NCI-H2196 (cell line): ENCODE results near the gene SLC29A1.
"Not testable (repeated sequence)": the region's sequence is repeated elsewhere in the genome, so short reads cannot be mapped to it uniquely, and the experiment has no call there.

Experiments used
- DNase-seq: peaks from one replicate; lab custom pipeline; 2025; ENCODE audit not compliant: unreplicated experiment; lab: John Stamatoyannopoulos, UW

The SLC29A1 gene

DNA sequence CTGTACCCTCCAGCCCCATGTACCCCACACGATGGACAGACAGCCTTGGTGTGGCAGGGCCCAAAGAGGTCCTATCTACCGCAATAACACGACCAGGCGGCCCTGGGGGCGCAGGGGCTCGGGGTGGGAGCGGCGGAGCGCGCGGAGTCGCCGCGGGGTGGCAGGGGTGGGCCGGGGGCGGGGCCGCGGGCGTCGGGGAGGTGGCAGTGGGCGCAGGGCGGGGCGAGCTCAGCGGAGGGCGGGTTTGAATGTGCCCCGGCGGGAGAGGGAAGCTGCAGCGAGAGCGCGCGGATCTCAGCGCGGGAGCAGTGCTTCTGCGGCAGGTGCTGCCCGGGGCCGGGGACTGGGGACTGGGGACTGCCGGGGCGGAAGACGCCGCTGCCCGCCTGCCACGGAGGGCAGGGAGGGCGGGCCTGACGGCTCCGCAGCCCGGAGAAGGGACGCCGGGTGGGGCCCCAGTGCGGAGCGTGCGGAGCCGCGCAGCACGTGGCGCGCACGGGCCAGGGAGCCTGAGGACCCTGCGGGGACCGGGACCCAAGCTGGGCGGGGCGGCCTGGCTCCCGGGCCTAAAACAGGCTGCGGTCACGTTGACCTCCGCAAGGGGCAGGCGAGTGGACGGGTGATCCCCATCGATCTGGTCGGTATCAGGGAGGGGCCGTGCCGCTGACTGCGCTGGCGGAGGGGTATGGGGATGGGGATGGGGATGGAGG is at the start of gene SLC29A1:
SLC29A1 (plus strand) TSS at position 277 of the 710 bp plus-strand sequence. CDS start 3,719 bp downstream, outside the sequence.
- DNase-seq = peak; percentile 71

DNA sequence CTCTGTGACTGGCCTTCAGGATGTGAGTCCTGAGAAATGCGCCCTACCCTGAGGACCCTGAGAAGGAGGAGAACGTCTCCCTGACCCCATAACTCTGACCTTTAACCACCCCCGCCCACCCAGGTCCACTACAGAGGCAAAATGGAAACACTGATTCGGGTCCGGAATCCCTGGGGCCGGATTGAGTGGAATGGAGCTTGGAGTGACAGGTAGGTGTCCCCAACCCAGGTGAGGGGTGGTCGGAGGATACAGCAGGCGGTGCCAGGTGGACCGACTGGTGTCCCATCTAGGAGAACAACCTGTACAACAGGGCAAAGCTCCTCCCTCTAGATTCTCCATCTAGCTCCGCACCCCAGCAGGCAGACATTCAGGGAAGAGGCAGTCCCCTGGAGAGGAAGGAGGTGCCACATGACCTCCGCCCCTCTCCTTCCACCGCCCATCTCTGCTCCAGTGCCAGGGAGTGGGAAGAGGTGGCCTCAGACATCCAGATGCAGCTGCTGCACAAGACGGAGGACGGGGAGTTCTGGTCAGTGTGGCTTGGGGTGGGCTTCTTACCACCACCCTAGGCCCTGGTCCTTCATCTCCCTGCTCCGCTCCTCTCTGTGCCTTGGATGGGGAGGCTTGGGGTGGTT is 47.1 kb upstream of the SLC29A1 start:
- no peak for DNase-seq

DNA sequence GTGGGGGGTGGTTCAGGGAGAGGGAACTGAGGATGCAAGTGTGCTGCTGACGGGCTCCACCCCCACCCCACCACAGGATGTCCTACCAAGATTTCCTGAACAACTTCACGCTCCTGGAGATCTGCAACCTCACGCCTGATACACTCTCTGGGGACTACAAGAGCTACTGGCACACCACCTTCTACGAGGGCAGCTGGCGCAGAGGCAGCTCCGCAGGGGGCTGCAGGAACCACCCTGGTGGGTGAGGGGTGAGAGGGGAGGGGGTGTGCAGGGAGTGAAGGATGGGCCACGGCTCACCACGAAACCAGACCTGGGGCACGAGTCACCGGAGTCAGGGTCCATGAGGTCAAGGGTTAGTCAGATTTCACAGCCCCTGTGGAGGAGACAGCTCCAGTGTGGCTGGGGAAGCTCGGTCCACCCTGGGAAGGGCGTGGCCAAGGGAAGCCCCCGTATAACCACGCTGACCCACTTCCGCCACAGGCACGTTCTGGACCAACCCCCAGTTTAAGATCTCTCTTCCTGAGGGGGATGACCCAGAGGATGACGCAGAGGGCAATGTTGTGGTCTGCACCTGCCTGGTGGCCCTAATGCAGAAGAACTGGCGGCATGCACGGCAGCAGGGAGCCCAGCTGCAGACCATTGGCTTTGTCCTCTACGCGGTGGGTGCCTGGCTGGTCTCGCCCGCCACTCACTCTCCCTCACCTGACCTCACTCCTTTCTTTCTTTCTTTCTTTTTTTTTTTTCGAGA is 46.5 kb upstream of the SLC29A1 start:
- no peak for DNase-seq

DNA sequence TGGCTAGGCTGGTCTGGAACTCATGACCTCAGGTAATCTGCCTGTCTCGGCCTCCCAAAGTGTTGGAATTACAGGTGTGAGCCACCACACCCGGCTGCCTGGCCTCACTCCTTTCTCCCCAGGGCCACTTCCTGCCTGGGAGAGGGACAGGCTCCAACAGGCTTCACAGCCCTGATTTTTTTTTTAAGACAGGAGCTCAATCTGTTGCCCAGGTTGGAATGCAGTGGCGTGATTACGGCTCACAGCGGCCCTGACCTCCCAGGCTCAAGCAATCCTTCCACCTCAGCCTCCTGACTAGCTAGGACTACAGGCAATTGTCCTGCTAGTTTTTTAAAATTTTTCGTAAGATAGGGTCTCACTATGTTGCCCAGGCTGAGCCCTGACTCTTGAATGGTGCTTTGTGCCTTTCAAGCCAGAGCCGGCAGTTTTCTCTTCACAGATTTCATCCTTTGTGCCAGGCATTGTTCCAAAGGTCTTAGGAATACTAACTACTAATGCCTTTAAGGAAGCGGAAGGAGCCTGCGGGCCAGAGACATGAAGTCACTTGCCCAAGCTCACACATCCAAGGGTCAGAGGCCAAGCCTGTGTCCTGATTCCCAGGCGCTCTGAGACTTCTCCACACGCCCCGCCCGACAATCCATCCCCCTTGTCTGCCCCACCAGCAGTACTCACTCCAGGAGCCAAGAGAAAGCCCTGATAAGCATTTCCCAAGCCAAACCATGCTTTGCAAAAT is 45.5 kb upstream of the SLC29A1 start:
- DNase-seq = no peak

DNA sequence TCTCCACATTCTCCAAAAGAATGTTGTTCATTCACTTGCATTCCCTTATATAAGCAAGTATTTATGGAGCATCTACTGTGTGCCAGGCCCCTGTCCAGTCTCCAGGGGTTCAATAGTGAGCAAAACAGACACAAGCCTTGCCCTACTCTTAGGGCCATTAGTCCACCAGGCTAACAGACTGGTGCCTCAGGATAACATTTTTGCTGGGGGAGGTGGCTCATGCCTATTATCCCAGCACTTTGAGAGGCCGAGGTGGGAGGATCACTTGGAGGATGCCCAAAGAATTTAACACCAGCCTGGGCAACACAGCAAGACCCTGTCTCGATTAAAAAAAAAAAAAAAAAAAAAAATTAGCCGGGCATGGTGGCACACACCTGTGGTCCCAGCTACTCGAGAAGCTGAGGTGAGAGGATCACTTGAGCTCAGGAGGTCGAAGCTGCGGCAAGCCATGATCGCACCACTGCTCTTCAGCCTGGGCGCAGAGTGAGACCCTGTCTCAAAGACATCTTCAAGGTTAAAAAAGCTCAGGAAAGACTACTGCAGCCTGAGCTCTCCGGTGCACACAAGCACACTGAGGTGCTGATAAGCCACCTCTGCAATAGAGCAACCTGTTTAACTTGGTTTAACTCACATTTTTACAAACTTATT is 44.8 kb upstream of the SLC29A1 start:
- DNase-seq = no peak

DNA sequence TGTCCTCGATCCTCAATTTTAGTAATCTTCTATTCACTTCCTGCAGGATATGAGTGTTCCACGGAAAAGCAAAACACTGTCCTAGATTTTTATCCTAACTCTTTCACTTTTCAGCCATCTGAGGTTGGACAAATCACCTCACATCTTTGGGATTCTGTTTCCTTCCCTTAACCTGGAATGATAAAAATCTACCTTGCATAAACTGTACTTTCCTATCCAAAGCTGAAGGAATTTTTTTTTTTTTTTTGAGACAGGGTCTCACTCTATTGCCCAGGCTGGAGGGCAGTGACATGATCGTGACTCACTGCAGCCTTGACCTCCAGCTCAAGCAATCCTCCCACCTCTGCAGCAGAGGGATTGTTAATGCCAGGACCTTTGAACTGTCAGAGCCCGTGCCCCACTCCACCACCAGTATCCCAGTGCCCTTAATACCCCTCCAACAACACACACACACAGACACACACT is 44.3 kb upstream of the SLC29A1 start:
- no peak for DNase-seq

DNA sequence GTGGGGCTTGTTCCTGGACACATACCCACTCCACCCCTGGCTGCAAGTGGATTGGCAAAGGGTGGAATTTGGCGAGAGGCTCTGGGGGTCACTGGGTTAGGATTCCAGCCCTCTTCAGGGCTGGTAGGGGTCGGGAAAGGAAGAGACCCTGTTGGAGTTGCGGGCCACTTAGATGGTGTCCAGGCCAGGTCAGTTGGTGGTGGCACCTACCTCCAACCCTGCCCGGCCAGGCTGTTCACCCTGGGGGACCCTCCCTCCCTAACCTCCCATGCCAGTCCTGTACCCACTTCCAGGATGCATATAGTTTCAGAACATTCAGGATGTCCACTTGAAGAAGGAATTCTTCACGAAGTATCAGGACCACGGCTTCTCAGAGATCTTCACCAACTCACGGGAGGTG is 43.7 kb upstream of the SLC29A1 start:
- DNase-seq = no peak

DNA sequence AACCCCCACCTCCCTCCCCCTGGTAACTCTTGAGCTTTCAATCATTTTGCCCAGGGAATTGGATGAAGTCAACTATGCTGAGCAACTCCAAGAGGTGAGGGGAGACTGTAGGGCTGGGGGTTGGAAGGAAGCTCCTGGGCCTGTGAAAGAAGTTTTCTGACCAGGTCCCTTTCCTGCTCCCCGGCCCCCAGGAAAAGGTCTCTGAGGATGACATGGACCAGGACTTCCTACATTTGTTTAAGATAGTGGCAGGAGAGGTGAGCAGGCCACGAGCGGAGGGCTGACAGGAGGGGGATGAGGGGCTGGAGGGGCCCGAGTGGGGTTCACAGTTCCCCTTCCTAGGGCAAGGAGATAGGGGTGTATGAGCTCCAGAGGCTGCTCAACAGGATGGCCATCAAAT is 43.0 kb upstream of the SLC29A1 start:
- DNase-seq = no peak

DNA sequence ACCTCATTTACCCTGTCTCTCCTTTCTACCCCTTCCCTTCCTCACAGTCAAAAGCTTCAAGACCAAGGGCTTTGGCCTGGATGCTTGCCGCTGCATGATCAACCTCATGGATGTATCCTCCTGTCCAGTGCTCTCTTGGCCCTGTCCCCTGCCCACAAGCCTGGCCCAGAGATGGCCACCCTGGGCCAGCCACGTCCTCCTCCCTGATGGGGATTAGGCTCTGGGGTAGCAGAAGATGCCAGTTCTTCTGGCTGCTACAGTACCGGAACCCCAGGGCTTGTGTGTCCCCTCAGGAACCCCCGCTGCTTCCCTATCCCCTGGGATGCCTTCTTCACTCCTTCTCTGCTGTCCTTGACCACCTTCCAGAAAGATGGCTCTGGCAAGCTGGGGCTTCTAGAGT is 42.5 kb upstream of the SLC29A1 start:
- no peak for DNase-seq

DNA sequence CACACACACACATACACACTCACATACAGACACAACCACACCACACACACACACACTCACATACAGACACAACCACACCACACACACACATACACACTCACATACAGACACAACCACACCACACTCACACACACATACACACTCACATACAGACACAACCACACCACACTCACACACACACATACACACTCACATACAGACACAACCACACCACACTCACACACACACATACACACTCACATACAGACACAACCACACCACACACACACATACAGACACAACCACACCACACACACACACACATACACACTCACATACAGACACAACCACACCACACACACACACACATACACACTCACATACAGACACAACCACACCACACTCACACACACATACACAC is 41.6 kb upstream of the SLC29A1 start:
- not testable (repeated sequence) for DNase-seq

DNA sequence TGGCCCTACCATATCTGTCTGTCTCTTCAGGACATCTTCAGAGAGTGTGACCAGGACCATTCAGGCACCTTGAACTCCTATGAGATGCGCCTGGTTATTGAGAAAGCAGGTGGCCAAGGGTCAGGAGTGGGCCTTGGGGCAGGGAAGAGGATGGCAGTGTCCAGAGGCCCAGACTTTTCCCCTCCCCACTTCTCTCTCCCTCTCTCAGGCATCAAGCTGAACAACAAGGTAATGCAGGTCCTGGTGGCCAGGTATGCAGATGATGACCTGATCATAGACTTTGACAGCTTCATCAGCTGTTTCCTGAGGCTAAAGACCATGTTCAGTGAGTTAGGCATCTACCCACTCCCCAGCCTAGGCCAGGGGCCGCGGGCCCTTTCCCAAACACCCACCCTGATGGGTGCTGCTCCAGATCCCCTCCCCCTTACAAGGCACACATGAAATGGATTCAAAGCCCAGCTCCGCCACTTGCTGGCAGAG is 40.4 kb upstream of the SLC29A1 start:
- DNase-seq = no peak

DNA sequence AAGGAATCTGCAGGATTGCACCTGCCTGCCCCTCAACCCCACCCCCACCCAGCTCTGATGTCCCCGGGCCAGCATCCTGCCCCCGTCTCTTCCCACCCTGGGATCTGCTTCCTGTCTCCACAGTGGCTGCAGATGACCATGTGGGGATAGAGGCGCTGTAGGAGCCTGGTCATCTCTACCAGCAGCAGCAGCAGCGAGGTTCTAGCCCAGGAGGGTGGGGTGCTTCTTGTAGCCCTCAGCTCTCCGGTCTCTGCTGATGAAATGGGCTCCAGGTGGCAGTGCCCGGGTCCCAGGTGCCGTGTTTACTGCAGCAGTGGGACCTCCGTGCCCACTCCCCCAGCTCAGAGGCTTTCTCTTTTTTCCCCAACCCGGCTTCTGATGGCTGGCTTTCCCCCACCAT is 39.6 kb upstream of the SLC29A1 start:
- DNase-seq = no peak

DNA sequence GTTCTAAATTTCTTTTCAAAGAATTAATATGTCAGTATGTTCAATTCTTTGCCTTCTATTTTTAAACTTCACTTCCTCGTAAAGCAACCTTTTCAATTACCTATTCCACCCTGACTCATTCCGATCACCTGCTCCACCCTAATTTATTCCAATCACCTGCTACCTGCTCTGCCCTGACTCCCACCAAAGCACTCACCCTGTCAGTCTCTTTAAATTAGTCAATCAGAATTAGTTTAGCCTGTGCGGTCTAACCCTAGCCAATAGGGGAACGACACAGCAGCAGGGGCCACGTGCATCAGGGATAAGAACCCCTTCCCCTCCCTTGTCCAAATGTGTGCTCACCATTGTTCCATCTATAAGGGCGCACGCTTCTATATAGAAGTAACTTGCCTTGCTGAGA is 38.0 kb upstream of the SLC29A1 start:
- DNase-seq = not testable (repeated sequence)

DNA sequence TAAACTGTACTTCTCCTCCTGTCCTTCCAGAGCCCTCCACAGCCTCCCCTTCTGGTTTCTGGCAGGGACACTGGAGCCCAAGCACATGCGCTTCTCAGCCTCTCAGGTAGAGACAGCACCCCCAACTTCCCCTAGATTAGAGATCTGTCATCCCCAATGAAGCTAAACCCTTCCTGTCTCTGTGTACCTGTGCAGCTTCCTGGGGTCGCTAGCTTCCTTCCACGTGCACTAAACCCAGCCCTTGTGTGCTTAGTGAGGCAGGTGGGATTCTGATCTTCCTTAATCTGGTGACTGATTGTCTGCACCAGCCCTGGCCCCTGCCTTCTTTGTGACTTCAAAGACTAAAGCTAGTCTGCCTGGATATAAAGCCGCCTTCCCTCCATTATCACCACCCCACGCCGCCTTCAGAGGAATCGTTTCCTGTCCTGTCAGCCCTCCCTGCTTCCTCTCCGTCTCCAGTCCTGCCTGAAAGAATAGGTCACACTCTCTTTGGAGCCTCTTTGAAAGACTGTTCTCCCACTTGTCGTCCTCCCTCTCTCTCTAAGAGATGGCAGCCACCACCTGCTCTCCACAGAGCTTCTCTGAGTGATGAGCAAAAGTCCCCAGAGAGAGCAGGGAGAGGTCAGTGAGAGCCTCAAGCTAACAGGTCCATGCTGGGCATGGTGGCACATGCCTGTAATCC is 37.3 kb upstream of the SLC29A1 start:
- no peak for DNase-seq

DNA sequence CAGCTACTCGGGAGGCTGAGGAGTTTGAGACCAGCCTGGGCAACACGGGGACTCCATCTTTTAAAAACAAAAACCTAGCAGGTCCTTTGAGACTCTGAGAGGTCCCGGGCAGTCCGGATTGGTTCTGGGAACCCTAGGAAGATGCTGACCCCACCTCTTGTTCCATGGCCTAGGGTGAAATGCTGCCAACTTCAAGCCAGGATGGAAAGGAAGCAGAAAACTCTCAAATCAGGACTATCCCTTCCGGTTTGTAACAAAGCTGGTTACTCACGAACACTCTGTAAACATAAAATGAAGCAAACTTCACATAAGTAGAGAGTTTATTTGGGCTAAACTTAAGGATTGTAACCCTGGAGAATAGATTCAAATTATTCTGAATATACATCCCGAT is 36.8 kb upstream of the SLC29A1 start:
- no peak for DNase-seq

DNA sequence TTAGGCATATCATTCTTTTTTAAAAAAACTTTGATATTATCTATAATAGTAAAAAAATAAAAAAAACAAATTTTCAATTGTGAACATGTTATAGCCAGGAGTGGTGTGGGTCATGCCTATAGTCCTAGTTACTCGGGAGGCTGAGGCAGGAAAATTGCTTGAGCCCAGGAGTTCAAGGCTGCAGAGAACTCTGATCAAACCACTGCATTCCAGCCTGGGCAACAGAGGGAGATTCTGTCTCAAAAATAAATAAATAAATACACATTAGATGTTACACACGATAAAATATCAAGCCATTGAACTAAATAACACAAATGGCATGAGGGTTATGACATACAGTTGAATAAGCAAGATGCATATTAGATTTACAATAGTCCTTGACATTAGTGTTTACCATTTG is 34.6 kb upstream of the SLC29A1 start:
- DNase-seq = no peak

DNA sequence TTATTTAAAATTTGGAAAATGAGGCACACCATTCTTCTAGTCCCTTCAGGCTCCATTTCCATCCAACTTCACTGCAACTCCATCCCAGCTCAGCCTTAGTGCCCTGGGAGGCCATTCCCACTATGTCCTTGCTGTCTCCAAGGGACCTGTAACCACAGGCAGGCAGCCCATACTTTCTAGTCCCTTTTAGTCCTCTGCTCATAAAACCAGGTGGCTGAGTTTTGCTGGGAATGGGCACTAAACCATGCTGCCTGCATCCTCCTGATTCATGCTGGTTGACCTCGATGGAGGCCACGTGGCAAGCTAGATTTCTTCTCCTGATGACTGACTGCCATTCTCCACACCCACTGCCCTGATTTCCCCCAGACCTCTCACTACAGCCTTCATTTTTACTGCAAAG is 34.1 kb upstream of the SLC29A1 start:
- DNase-seq = no peak

DNA sequence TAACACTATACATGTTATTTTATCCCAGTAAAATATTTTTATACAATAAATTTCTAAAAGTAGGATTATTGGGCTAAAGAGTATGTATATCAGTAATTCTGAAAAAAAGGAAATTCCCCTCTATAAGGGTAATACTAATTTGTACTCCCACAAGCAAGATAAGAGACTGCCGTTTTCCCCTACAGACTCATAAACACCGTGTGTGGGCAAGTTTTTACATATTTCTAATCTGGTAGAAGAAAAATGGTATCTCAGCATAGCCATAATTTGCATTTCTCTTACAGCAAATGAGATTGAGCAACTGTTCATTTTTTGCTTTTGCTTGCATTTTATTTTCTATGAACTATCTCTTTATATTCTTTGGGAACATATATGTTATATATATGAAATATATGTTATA is 32.7 kb upstream of the SLC29A1 start:
- DNase-seq = no peak

DNA sequence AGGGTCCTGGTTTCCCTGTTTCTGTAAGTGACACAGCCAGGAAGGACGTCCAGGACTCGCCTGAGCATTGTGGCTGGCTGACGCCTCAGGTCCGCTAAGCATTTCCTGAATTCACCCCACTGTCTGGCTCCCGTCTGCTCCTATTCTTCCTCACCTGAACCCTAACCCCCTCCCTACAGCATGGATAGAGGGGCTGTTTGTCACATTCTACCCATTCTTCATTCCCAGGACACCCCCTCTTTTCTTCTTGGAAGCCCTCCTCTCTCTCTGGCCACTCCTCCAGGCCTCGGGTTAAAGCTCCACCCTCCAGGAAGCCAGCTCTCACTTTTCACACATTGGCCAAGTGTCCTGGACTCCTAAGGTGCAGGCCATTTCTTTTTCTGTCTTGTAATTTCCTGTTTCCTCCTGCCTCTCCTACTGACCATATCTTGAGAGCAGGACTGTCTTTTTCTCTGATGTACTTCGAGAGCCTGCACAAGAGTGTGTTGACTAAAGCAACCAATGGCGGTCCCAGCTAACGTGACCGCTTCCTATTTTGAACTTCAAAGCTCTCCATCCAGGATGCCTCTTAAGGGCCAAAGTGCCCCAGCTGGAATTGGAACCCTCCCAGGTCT is 30.9 kb upstream of the SLC29A1 start:
- no peak for DNase-seq
